ENCODE results near the gene RCN1. TPM values are rescaled to one million over a fixed set of nuclear protein-coding genes. Genes with fewer than 3 reads are reported as not detected.

The RCN1 gene
- total and polyA plus RNA-seq, 9 of the 15 experiments (the other 6 are each of a cell fraction or from before 2014, with no cell fraction given), result 2.1 to 8.7 (median 7.2) TPM

GRCh38 chr11:32045456-32045855, 45.4 kb upstream of the RCN1 start:
- BruUV-seq (replicated peaks), result no TSS peak
- Histone ChIP-seq H3K9ac (ENCODE audit: insufficient read depth in 1 of 2, low read depth in 2 of 2, low read length in 2 of 2) (no peak overlapping the region), H3K9me1 (ENCODE audit: control insufficient read depth, insufficient read depth, low read length) (no peaks in the 10 kb centered on the region), H3K36me3 (ENCODE audit: control insufficient read depth, insufficient read depth, low read length) (no peaks in the 10 kb centered on the region), H3K27me3 (ENCODE audit: control insufficient read depth in 2 of 2, insufficient read depth in 2 of 2, low read length in 2 of 2) (no peaks in the 10 kb centered on the region), H3K27ac (ENCODE audit: extremely low read depth, low read depth, low read length) (no peak overlapping the region), H3K4me1 (replicated peaks in 1 of 2; ENCODE audit: control insufficient read depth in 2 of 2, insufficient read depth in 2 of 2, low read length in 2 of 2) (no peaks in the 10 kb centered on the region), H2AFZ (ENCODE audit: low read depth, low read length) (no peak overlapping the region), H3K9me3 (replicated peaks; ENCODE audit: control insufficient read depth, insufficient read depth, low read depth, low read length) (no peaks in the 10 kb centered on the region), H3K79me2 (ENCODE audit: control insufficient read depth, insufficient read depth, low read length) (no peaks in the 10 kb centered on the region), H4K20me1 (replicated peaks; ENCODE audit: control insufficient read depth, insufficient read depth, low read length) (no peaks in the 10 kb centered on the region), H3K4me3 (no peak overlapping the region), H3K4me2 (ENCODE audit: insufficient read depth, low read length) (no peak overlapping the region)
- POLR2A ChIA-PET, result no interaction called here
- FAIRE-seq, result no peak
- no peak for TF ChIP-seq ZNF311 (CRISPR knock-in tag; IDR thresholded peaks at IDR 0.05)
- no peak for TF ChIP-seq ZNF655 (CRISPR knock-in tag; IDR thresholded peaks at IDR 0.05)
- TF ChIP-seq HMBOX1 (IDR thresholded peaks at IDR 0.05), result no peak
- TF ChIP-seq ZNF121 (CRISPR knock-in tag; conservative IDR thresholded peaks at IDR 0.05), result no peak
- no peak for TF ChIP-seq POLR2B (IDR thresholded peaks at IDR 0.05; ENCODE audit: low read depth, partially characterized antibody)
- CTCF ChIA-PET (ENCODE audit: low intra/inter-chr PET ratio), result no interaction called here
- in situ Hi-C loops (cut with MboI) (no loop called here), intact Hi-C loops (cut with micrococcal nuclease) (no loop called here)
- no peak for ATAC-seq
- DNase-seq (ENCODE audit: extremely low read depth in 1 of 4, low spot score in 3 of 4), result no peak
